ENCODE measurements around the gene CLDN19. TPM values are rescaled to one million over a fixed set of nuclear protein-coding genes. Genes with fewer than 3 reads are reported as not detected.
A peak's percentile ranks its signal among the peaks of the same experiment; 100 is the strongest.
"Not testable (repeated sequence)": the region's sequence is repeated elsewhere in the genome, so short reads cannot be mapped to it uniquely, and the experiment has no call there.

CLDN19 gene
- total RNA-seq, 1 experiment from 2014 or later = not detected

GRCh38 chr1:42712808-42713207 lies 27.2 kb downstream of the CLDN19 start:
- H3K27ac ChIP-seq (ENCODE audit: low read depth, low read length); ATAC-seq; POLR2A ChIA-PET; BruUV-seq (replicated peaks); H3K4me1 ChIP-seq (ENCODE audit: control insufficient read depth in 1 of 2, insufficient read depth in 2 of 2, low read length in 2 of 2); H3K9ac ChIP-seq (ENCODE audit: low read length); H3K9me2 ChIP-seq (ENCODE audit: insufficient read depth); H3K4me3 ChIP-seq (replicated peaks in 1 of 2; ENCODE audit: low read depth in 1 of 2, low read length in 2 of 2); DNase-seq (ENCODE audit: low read depth, low spot score); RAD21 ChIA-PET (ENCODE audit: low non-redundant PET in 1 of 2, low total read pairs in 2 of 2, uncharacterized antibody in 2 of 2, unreplicated experiment in 2 of 2); intact Hi-C loops (cut with micrococcal nuclease); H3K9me3 ChIP-seq (ENCODE audit: control insufficient read depth in 1 of 2, insufficient read depth in 1 of 2, low read depth in 1 of 2, low read length in 2 of 2); H3K4me2 ChIP-seq (ENCODE audit: low read length); H2AFZ ChIP-seq (ENCODE audit: low read depth, low read length, poor library complexity, severe bottlenecking); CTCF ChIA-PET; H4K20me1 ChIP-seq (ENCODE audit: insufficient read depth); H3K27me3 ChIP-seq (ENCODE audit: insufficient read depth, low read length): not testable (repeated sequence)
- Histone ChIP-seq H3K79me2 (ENCODE audit: insufficient read depth, low read length) (peaks cover 58% of the 10 kb centered on the region), H3K36me3 (ENCODE audit: control insufficient read depth in 1 of 2, insufficient read depth in 2 of 2, low read length in 2 of 2) (peaks cover 0 to 21% of the 10 kb centered on the region in 2 experiments; a peak in 2 of 4 replicates)

DNA sequence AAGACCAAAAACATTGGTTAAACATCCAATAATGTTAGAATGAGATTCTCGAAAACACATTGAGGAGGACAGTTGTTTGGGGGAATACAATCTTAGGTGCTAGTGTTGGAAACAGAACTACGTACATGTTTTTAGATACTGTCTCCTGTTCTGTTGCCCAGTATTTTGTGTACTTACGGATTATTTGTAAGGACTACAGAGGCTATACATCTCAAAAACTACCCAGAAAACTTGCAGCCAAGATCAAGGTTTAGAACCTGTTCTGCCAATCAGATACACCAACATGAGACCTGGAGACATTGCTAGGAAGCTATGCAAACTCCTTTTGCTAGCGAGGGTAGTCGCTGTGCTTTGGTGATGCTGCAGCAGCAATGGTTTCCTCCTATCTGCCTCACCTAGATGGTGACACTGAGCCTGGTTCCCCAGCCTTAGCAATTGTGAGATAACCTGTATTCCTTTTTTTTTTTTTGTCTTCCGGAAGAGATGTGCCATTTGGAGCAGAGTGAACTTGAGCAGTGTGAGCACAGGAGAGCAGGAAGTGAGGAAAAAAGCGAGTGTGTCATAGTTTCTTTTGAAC lies 36.1 kb downstream of the CLDN19 start:
- no peak for TF ChIP-seq POLR2A (IDR thresholded peaks at IDR 0.05; ENCODE audit: borderline replicate concordance, extremely low read depth, insufficient read depth, insufficient read length)
- TF ChIP-seq POLR2AphosphoS5 (IDR thresholded peaks at IDR 0.05; ENCODE audit: low read depth, low read length) = peak; percentile 37; the same call in 1 of the 2 replicates
- intact Hi-C loops (cut with micrococcal nuclease) = no loop called here
- TSS peak; percentile 2 for BruUV-seq (replicated peaks)
- H3K36me3 ChIP-seq (ENCODE audit: control insufficient read depth in 1 of 2, insufficient read depth in 2 of 2, low read length in 2 of 2) = peaks cover 47 to 77% of the 10 kb centered on the region in 2 experiments
- no peaks in the 10 kb centered on the region for H3K9me3 ChIP-seq (ENCODE audit: control insufficient read depth in 1 of 2, insufficient read depth in 1 of 2, low read depth in 1 of 2, low read length in 2 of 2)
- H4K20me1 ChIP-seq (ENCODE audit: insufficient read depth) = peaks cover 61% of the 10 kb centered on the region; the same call in 1 of the 2 replicates
- ATAC-seq = no peak
- H3K4me1 ChIP-seq (ENCODE audit: control insufficient read depth in 1 of 2, insufficient read depth in 2 of 2, low read length in 2 of 2) = no peaks in the 10 kb centered on the region
- ChIA-PET POLR2A (no interaction called here), CTCF (no interaction called here), RAD21 (ENCODE audit: low non-redundant PET in 1 of 2, low total read pairs in 2 of 2, uncharacterized antibody in 2 of 2, unreplicated experiment in 2 of 2) (no interaction called here)
- no peak overlapping the region for H3K4me2 ChIP-seq (ENCODE audit: low read length)
- no peaks in the 10 kb centered on the region for H3K27me3 ChIP-seq (ENCODE audit: insufficient read depth, low read length)
- no peaks in the 10 kb centered on the region for H3K9me2 ChIP-seq (ENCODE audit: insufficient read depth)
- H3K4me3 ChIP-seq (replicated peaks in 1 of 2; ENCODE audit: low read depth in 1 of 2, low read length in 2 of 2) = no peak overlapping the region
- H3K79me2 ChIP-seq (ENCODE audit: insufficient read depth, low read length) = peaks cover 94% of the 10 kb centered on the region
- H2AFZ ChIP-seq (ENCODE audit: low read depth, low read length, poor library complexity, severe bottlenecking) = no peak overlapping the region
- no peak overlapping the region for H3K9ac ChIP-seq (ENCODE audit: low read length)
- DNase-seq (ENCODE audit: low read depth, low spot score) = no peak
- no peak overlapping the region for H3K27ac ChIP-seq (ENCODE audit: low read depth, low read length)

GRCh38 chr1:42700006-42700405 lies 40.0 kb downstream of the CLDN19 start:
- ATAC-seq = no peak
- H3K4me1 ChIP-seq (ENCODE audit: control insufficient read depth in 1 of 2, insufficient read depth in 2 of 2, low read length in 2 of 2) = no peaks in the 10 kb centered on the region
- intact Hi-C loops (cut with micrococcal nuclease) = no loop called here
- no peaks in the 10 kb centered on the region for H3K27me3 ChIP-seq (ENCODE audit: insufficient read depth, low read length)
- ChIA-PET RAD21 (ENCODE audit: low non-redundant PET in 1 of 2, low total read pairs in 2 of 2, uncharacterized antibody in 2 of 2, unreplicated experiment in 2 of 2) (no interaction called here), POLR2A (interaction anchor here (0.7 kb wide), 1 partner anchor 20 kb away, joined by 3 read pairs; no protein-coding TSS in a partner anchor), CTCF (no interaction called here)
- DNase-seq (ENCODE audit: low read depth, low spot score) = no peak
- no TSS peak for BruUV-seq (replicated peaks)
- H3K9me2 ChIP-seq (ENCODE audit: insufficient read depth) = no peaks in the 10 kb centered on the region
- H4K20me1 ChIP-seq (ENCODE audit: insufficient read depth) = peaks cover 84% of the 10 kb centered on the region; the same call in 1 of the 2 replicates
- no peak overlapping the region for H3K4me3 ChIP-seq (replicated peaks in 1 of 2; ENCODE audit: low read depth in 1 of 2, low read length in 2 of 2)
- peaks cover 75 to 96% of the 10 kb centered on the region in 2 experiments for H3K36me3 ChIP-seq (ENCODE audit: control insufficient read depth in 1 of 2, insufficient read depth in 2 of 2, low read length in 2 of 2)
- no peak overlapping the region for H3K9ac ChIP-seq (ENCODE audit: low read length)
- peaks cover 98% of the 10 kb centered on the region for H3K79me2 ChIP-seq (ENCODE audit: insufficient read depth, low read length)
- no peak overlapping the region for H3K4me2 ChIP-seq (ENCODE audit: low read length)
- H3K27ac ChIP-seq (ENCODE audit: low read depth, low read length) = no peak overlapping the region
- no peaks in the 10 kb centered on the region for H3K9me3 ChIP-seq (ENCODE audit: control insufficient read depth in 1 of 2, insufficient read depth in 1 of 2, low read depth in 1 of 2, low read length in 2 of 2)
- H2AFZ ChIP-seq (ENCODE audit: low read depth, low read length, poor library complexity, severe bottlenecking) = no peak overlapping the region
- no peak for TF ChIP-seq FOSL1 (IDR thresholded peaks at IDR 0.05; ENCODE audit: low read depth)
- TF ChIP-seq, protein P1, sequence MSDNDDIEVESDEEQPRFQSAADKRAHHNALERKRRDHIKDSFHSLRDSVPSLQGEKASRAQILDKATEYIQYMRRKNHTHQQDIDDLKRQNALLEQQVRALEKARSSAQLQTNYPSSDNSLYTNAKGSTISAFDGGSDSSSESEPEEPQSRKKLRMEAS (IDR thresholded peaks at IDR 0.05) = no peak
- TF ChIP-seq YY1 (IDR thresholded peaks at IDR 0.05; ENCODE audit: extremely low read depth, insufficient replicate concordance, low read depth, low read length) = no peak
- TF ChIP-seq TCF7L2 (IDR thresholded peaks at IDR 0.05; ENCODE audit: borderline replicate concordance, extremely low read depth, insufficient read depth, insufficient read length) = no peak
- TF ChIP-seq EZH2phosphoT487 (IDR thresholded peaks at IDR 0.05; ENCODE audit: borderline replicate concordance) = no peak
- TF ChIP-seq SP1 (IDR thresholded peaks at IDR 0.05; ENCODE audit: low read depth) = no peak
- no peak for TF ChIP-seq CEBPB (IDR thresholded peaks at IDR 0.05; ENCODE audit: low read depth)
- TF ChIP-seq POLR2A (IDR thresholded peaks at IDR 0.05; ENCODE audit: borderline replicate concordance, extremely low read depth, insufficient read depth, insufficient read length) = no peak
- no peak for TF ChIP-seq CBX3 (IDR thresholded peaks at IDR 0.05; ENCODE audit: low read depth)
- no peak for TF ChIP-seq EZH2 (IDR thresholded peaks at IDR 0.05)
- TF ChIP-seq CTCF (IDR thresholded peaks at IDR 0.05 in 2 of 3, conservative IDR thresholded peaks at IDR 0.05 in 1 of 3; ENCODE audit: borderline replicate concordance in 1 of 3, insufficient read depth in 1 of 3, low read depth in 2 of 3, low read length in 2 of 3) = no peak
